Mesenchymal stem cell (in vitro differentiated cells and primary cell): ENCODE results near the gene CD300A.
"Not testable (repeated sequence)": the region's sequence is repeated elsewhere in the genome, so short reads cannot be mapped to it uniquely, and the experiment has no call there.

Source experiments
- DNase-seq: peaks from one replicate; pipeline ENCODE4 v3.0.0-alpha.2; 2013
- H2AFZ ChIP-seq: one replicate; pipeline ENCODE4 v1.6.1; 2013; ENCODE audit warnings: low read depth, mild to moderate bottlenecking, control low read depth, inconsistent platforms, low read length, moderate library complexity
- H2AK5ac ChIP-seq: 2 replicates; pipeline ENCODE4 v1.6.1; 2013; ENCODE audit warnings: low read length, moderate library complexity, mild to moderate bottlenecking, inconsistent platforms; ENCODE audit not compliant: severe bottlenecking
- H2BK120ac ChIP-seq: one replicate; pipeline ENCODE4 v1.6.1; 2013; ENCODE audit warnings: low read depth, mild to moderate bottlenecking, inconsistent platforms, low read length, moderate library complexity
- H2BK12ac ChIP-seq, 2 experiments: one replicate each; pipeline ENCODE4 v1.6.1; 2013; ENCODE audit warnings: inconsistent platforms in 2 of 2, low read length in 2 of 2, mild to moderate bottlenecking in 2 of 2, moderate library complexity in 2 of 2, control low read depth in 1 of 2
- H2BK15ac ChIP-seq: one replicate; pipeline ENCODE4 v1.6.1; 2013; ENCODE audit warnings: mild to moderate bottlenecking, low read depth, inconsistent platforms; ENCODE audit not compliant: poor library complexity, severe bottlenecking
- H2BK5ac ChIP-seq: 2 replicates; pipeline ENCODE4 v1.6.1; 2013; ENCODE audit warnings: low read depth, mild to moderate bottlenecking, low read length, control low read depth, inconsistent platforms; ENCODE audit not compliant: poor library complexity, severe bottlenecking
- H3K14ac ChIP-seq, 2 experiments: one replicate each; pipeline ENCODE4 v1.6.1; 2013; ENCODE audit warnings: inconsistent platforms in 2 of 2, low read length in 2 of 2, control low read depth in 1 of 2, mild to moderate bottlenecking in 1 of 2, moderate library complexity in 1 of 2
- H3K18ac ChIP-seq, 2 experiments: one replicate each; pipeline ENCODE4 v1.6.1; 2013; ENCODE audit warnings: inconsistent platforms in 2 of 2, low read length in 2 of 2, control low read depth in 1 of 2, low read depth in 1 of 2, mild to moderate bottlenecking in 1 of 2
- H3K23ac ChIP-seq, 2 experiments: one replicate each; pipeline ENCODE4 v1.6.1; 2013; ENCODE audit warnings: inconsistent platforms in 2 of 2, low read length in 2 of 2, mild to moderate bottlenecking in 2 of 2, moderate library complexity in 2 of 2, control low read depth in 1 of 2
- H3K27ac ChIP-seq: 2 replicates; pipeline ENCODE4 v1.5.1; 2013; ENCODE audit warnings: mild to moderate bottlenecking, moderate library complexity, low read length, control low read depth, inconsistent platforms; ENCODE audit not compliant: poor library complexity, severe bottlenecking
- H3K27me3 ChIP-seq, 2 experiments: 2 replicates each; pipeline versions ENCODE4 v1.6.1 to v1.7.0; 2013; ENCODE audit warnings: low read length in 2 of 2, mild to moderate bottlenecking in 2 of 2, moderate library complexity in 2 of 2, control low read depth in 1 of 2, inconsistent platforms in 1 of 2; ENCODE audit not compliant: control insufficient read depth in 1 of 2, insufficient read depth in 1 of 2
- H3K36me3 ChIP-seq, 2 experiments: 2 replicates each; pipeline versions ENCODE4 v1.6.1 to v1.7.0; 2013; ENCODE audit warnings: low read length in 2 of 2, control low read depth in 1 of 2, inconsistent platforms in 1 of 2, low read depth in 1 of 2, mild to moderate bottlenecking in 1 of 2; ENCODE audit not compliant: insufficient read depth in 2 of 2, control insufficient read depth in 1 of 2
- H3K4ac ChIP-seq, 2 experiments: one replicate each; pipeline ENCODE4 v1.6.1; 2013; ENCODE audit warnings: inconsistent platforms in 2 of 2, low read length in 2 of 2, mild to moderate bottlenecking in 2 of 2, moderate library complexity in 2 of 2, control low read depth in 1 of 2, low read depth in 1 of 2
- H3K4me1 ChIP-seq: 2 replicates; pipeline ENCODE4 v1.6.1; 2013; ENCODE audit warnings: low read depth, low read length, control low read depth; ENCODE audit not compliant: control insufficient read depth, insufficient read depth
- H3K4me2 ChIP-seq: 2 replicates; pipeline ENCODE4 v1.6.1; 2013; ENCODE audit warnings: low read length, mild to moderate bottlenecking, inconsistent platforms; ENCODE audit not compliant: poor library complexity, severe bottlenecking
- H3K4me3 ChIP-seq, 2 experiments: 2 replicates each; pipeline versions ENCODE4 v1.5.1 to v1.7.0; 2013; ENCODE audit warnings: low read length in 2 of 2, mild to moderate bottlenecking in 2 of 2, control low read depth in 1 of 2, low read depth in 1 of 2; ENCODE audit not compliant: insufficient read depth in 1 of 2
- H3K79me1 ChIP-seq: replicated peaks from 2 replicates; pipeline ENCODE4 v1.6.1; 2013; ENCODE audit warnings: mild to moderate bottlenecking, control low read depth, low read length, inconsistent platforms; ENCODE audit not compliant: poor library complexity, severe bottlenecking
- H3K9ac ChIP-seq: 2 replicates; pipeline ENCODE4 v1.7.0; 2013; ENCODE audit warnings: mild to moderate bottlenecking, low read length, moderate library complexity
- H3K9me3 ChIP-seq: 2 replicates; pipeline ENCODE4 v1.7.0; 2013; ENCODE audit warnings: mild to moderate bottlenecking, low read length; ENCODE audit not compliant: control insufficient read depth
- H4K8ac ChIP-seq: one replicate; pipeline ENCODE4 v1.6.1; 2013; ENCODE audit warnings: inconsistent platforms, mild to moderate bottlenecking, low read length, moderate library complexity
- H4K91ac ChIP-seq: one replicate; pipeline ENCODE4 v1.6.1; 2013; ENCODE audit warnings: mild to moderate bottlenecking, low read length, inconsistent platforms
- WGBS: methylation state at CpG from one replicate; pipeline ENCODE4 v1.1.7; 2013; ENCODE audit warnings: mixed read lengths; 5-methylcytosine and 5-hydroxymethylcytosine counted together

CD300A gene

DNA sequence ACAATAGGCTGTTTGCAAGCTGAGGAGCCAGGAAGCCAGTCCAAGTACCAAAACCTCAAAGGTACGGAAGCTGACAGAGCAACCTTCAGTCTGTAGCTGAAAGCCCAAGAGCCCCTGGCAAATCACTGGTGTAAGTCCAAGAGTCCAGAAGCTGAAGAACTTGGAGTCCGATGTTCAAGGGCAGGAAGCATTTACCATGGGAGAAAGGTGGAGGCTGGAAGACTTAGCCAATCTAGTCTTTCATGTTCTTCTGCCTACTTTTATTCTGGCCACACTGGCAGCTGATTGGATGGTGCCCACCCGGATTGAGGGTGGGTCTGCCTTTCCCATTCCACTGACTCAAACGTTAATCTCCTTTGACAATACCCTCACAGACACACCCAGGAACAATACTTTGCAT lies 49.5 kb downstream of the CD300A start:
- H3K4ac ChIP-seq: no peak overlapping the region
- H2BK12ac ChIP-seq: no peak overlapping the region
- 68% methylated on average over 4 of the region's 4 CpGs for WGBS
- no peak overlapping the region for H3K9ac ChIP-seq
- no peak overlapping the region for H2BK5ac ChIP-seq
- no peak overlapping the region for H4K91ac ChIP-seq
- H3K4me3 ChIP-seq: no peak overlapping the region
- H3K36me3 ChIP-seq: no peaks in the 10 kb centered on the region
- H3K4me1 ChIP-seq: no peaks in the 10 kb centered on the region
- no peak overlapping the region for H3K27ac ChIP-seq
- peaks cover 0 to 4% of the 10 kb centered on the region in 2 experiments for H3K27me3 ChIP-seq
- H2BK15ac ChIP-seq: no peak overlapping the region
- H3K79me1 ChIP-seq: no peaks in the 10 kb centered on the region
- no peak overlapping the region for H3K23ac ChIP-seq
- no peak overlapping the region for H4K8ac ChIP-seq
- no peak overlapping the region for H2AK5ac ChIP-seq
- no peak for DNase-seq
- no peak overlapping the region for H2BK120ac ChIP-seq
- no peak overlapping the region for H2AFZ ChIP-seq
- no peak overlapping the region for H3K4me2 ChIP-seq
- no peak overlapping the region for H3K18ac ChIP-seq
- H3K9me3 ChIP-seq: no peaks in the 10 kb centered on the region
- no peak overlapping the region for H3K14ac ChIP-seq

DNA sequence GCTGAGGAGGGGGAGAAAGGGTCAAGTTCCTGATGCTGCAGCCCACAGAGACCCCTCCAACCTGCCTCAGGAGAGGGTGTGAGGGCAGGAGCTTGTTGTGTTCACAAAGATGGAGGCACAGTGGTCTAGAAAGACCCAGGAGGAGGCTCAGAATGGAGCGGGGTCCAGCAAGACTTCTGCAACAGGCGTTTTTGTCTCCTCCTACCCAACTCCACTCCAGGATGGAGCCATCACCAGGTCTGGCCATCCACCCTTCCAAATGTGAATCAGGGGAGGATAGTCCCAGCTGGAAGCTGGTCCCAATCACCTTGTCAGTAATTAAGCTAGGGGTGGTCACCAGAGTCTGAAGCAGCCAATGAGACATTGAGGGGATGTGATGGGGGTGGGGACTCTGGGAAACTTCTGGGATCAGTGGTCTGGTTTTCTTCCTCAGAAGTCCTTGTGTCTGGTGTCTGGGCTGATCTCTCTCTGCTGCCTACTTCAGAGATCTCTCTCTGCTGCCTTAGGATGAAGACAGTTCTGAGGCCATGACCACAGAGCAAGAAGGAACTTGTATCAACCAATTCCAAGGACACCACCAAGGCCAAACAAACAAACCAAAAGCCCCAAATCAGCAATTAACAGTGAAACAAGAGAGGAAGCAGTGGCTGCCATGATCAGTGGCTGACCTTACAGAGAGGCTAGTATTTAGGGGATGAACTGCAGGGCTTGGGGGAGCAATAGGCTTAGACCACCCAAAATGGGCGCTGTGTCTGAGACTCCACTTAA lies 50.3 kb downstream of the CD300A start:
- Histone ChIP-seq H3K9ac (no peak overlapping the region), H2BK120ac (no peak overlapping the region), H2AK5ac (no peak overlapping the region), H4K8ac (no peak overlapping the region), H2BK12ac (no peak overlapping the region), H3K4me1 (no peaks in the 10 kb centered on the region), H3K4me3 (no peak overlapping the region), H3K23ac (no peak overlapping the region), H2AFZ (no peak overlapping the region), H3K4ac (no peak overlapping the region), H3K36me3 (no peaks in the 10 kb centered on the region), H4K91ac (no peak overlapping the region), H3K27ac (no peak overlapping the region), H3K4me2 (no peak overlapping the region), H3K79me1 (no peaks in the 10 kb centered on the region), H3K14ac (no peak overlapping the region), H2BK15ac (no peak overlapping the region), H3K18ac (no peak overlapping the region), H2BK5ac (no peak overlapping the region), H3K27me3 (peaks cover 0 to 4% of the 10 kb centered on the region in 2 experiments), H3K9me3 (no peaks in the 10 kb centered on the region)
- WGBS: 91% methylated on average over 2 of the region's 3 CpGs
- no peak for DNase-seq

DNA sequence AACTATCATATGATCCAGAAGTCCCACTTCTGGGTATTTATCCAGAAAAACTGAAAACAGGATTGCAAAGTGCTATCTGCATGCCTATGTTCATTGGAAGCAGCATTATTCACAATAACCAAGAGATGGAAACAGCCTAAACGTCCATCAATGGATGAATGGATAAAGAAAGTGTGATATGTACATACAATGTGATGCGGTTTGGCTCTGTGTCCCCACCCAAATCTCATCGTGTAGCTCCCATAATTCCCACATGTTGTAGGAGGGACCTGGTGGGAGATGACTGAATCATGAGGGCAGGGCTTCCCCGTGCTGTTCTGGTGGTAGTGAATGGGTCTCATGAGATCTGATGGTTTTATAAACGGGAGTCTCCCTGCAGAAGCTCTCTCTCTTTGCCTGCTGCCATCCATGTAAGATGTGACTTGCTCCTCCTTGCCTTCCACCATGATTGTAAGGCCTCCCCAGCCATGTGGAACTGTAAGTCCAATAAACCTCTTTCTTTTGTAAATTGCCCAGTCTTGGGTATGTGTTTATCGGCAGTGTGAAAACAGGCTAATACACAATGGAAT lies 52.1 kb downstream of the CD300A start:
- H3K18ac ChIP-seq, H2AFZ ChIP-seq, H3K23ac ChIP-seq, H3K27me3 ChIP-seq, H2BK5ac ChIP-seq, H2AK5ac ChIP-seq, H2BK120ac ChIP-seq, DNase-seq, H3K14ac ChIP-seq, H3K27ac ChIP-seq, H4K8ac ChIP-seq, H3K4me2 ChIP-seq, H3K4me1 ChIP-seq, H3K4ac ChIP-seq, H3K9ac ChIP-seq, H3K4me3 ChIP-seq, H2BK12ac ChIP-seq, H3K36me3 ChIP-seq, H2BK15ac ChIP-seq, H4K91ac ChIP-seq, H3K79me1 ChIP-seq: not testable (repeated sequence)
- peaks cover 12% of the 10 kb centered on the region for H3K9me3 ChIP-seq
- WGBS: 79% methylated on average over 6 of the region's 6 CpGs

DNA sequence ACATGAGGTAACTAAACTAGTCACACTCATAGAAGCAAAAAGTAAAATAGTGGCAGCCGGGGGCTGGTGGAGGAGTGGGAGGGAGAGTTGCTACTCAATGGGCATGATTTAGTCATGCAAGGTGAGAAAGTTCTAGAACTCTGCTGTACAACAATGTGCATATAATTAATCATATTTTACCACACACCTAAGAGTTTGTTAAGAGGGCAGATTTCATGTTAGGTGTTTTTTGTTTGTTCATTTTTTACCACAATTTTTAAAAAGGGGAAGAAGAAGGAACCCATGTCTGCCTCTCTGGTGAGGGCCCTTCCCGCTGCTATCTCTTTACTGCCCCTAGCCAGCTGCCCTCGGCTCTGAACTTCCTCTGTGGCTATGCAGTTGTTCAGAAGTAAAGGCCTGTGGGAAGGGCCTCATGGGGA lies 53.6 kb downstream of the CD300A start:
- Histone ChIP-seq H3K23ac (no peak overlapping the region), H3K4me3 (no peak overlapping the region), H4K8ac (no peak overlapping the region), H3K14ac (no peak overlapping the region), H4K91ac (no peak overlapping the region), H2BK5ac (no peak overlapping the region), H3K4me1 (no peaks in the 10 kb centered on the region), H2AFZ (no peak overlapping the region), H3K79me1 (no peaks in the 10 kb centered on the region), H3K9ac (no peak overlapping the region), H3K27ac (no peak overlapping the region), H3K4me2 (no peak overlapping the region), H3K18ac (no peak overlapping the region), H2BK15ac (no peak overlapping the region), H3K36me3 (no peaks in the 10 kb centered on the region), H3K27me3 (peaks cover 0 to 7% of the 10 kb centered on the region in 2 experiments), H2BK12ac (no peak overlapping the region), H3K9me3 (peaks cover 14% of the 10 kb centered on the region), H2AK5ac (no peak overlapping the region), H3K4ac (no peak overlapping the region), H2BK120ac (no peak overlapping the region)
- no peak for DNase-seq
- 93% methylated on average over 3 of the region's 3 CpGs for WGBS
